ENCODE results near the gene C14orf132.

The C14orf132 gene

DNA sequence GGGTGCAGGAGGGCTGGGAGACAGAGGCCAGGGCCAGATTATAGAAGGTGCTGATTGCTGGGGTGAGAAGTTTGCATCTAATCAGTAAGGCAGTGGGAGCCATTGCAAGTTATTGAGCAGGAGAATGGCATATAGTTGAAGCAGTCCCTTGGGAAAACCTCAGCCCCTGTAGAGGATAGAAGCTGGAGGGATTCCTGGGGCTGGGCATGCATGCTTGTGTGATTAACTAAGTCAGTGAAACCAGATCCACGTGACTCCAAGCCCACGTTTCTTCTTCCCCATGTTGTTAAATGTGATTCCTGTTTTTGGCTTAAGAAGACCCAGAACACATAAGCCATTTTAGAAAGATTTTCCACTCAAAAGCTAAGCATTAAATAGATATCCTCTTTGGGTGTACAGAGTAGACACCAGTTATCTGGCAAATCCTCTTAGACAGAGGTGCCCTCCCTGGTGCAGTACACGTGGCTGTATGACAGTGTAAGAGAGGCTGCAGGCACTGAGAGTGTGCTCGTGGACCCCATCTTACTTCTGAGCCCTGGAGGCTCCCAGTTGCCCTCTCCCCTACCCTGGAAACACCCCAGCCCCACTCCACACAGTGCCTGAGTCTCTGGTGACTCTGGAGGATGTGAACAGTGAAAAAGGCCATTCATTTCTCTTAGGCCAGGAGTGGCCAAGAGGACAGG is 3.2 kb downstream of the C14orf132 start:
- no peak for TF ChIP-seq TAF1 (IDR thresholded peaks at IDR 0.05; ENCODE audit: borderline replicate concordance, low read depth, low read length)
- no peak for TF ChIP-seq POLR2A (IDR thresholded peaks at IDR 0.05; ENCODE audit: low read depth, low read length)
- TF ChIP-seq POLR2AphosphoS5 (IDR thresholded peaks at IDR 0.05; ENCODE audit: low read depth, low read length), result no peak
- DNase-seq (ENCODE audit: insufficient read length) (no peak), FAIRE-seq (no peak)

DNA sequence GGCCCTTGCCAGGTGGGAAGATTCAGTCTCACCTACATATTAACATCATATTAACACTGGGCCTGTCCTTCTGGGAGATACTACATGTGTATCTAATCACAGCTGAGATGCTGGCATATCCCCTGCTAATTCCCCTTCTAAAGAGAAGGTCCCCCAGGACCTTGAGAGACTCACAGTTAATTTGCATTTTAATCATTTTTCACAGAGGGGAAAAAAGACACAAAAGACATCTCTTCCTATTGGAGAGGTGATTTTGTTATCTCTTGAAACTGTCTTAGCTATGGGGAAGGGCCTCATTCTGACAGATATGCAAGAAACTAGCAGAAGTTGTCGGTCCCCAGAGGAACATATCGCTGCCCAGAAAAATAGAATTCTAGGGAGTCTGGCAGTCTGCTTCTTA is 7.5 kb downstream of the C14orf132 start:
- TF ChIP-seq POLR2AphosphoS5 (IDR thresholded peaks at IDR 0.05; ENCODE audit: low read depth, low read length) (no peak), TAF1 (IDR thresholded peaks at IDR 0.05; ENCODE audit: borderline replicate concordance, low read depth, low read length) (no peak), POLR2A (IDR thresholded peaks at IDR 0.05; ENCODE audit: low read depth, low read length) (no peak)
- FAIRE-seq, result no peak
- no peak for DNase-seq (ENCODE audit: insufficient read length)

DNA sequence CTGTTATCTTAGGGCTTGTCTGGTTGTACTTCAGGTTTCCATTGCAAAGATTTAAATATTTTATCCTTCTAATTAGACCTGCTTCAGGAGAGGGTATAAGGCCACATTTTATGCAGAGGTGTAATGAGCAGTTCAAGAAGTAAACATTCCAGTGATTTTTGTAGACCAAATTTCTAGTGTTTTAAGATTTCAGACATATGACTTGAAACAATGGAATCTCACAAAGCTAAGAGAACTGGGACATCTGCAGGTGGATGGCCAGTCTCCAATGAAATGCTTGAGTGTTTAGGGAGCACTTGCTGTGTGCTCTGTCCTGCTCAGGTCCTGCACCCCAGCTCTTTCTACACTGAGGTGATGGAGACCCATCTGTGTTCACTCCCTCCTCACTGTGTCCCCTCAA is 7.9 kb downstream of the C14orf132 start:
- TF ChIP-seq POLR2A (IDR thresholded peaks at IDR 0.05; ENCODE audit: low read depth, low read length), result no peak
- TF ChIP-seq POLR2AphosphoS5 (IDR thresholded peaks at IDR 0.05; ENCODE audit: low read depth, low read length), result no peak
- TF ChIP-seq TAF1 (IDR thresholded peaks at IDR 0.05; ENCODE audit: borderline replicate concordance, low read depth, low read length), result no peak
- FAIRE-seq, result no peak
- DNase-seq (ENCODE audit: insufficient read length), result no peak

DNA sequence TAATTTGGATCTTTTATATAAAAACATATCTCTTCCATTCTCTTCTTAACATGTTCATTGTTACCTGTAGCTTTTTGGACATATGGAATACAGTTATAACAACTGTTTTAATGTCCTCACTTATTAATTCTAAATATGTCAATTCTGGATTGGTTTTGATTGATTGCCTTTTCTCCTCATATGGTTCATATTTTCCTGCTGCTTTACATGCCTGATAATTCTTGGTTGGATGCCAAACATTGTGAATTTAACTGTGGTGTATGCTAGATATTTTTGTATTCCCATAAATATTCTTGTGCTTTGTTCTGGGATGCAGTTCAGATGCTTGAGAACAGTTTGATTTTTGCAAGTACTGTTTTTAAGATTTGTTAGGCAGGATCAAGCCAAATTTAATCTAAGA is 10.8 kb downstream of the C14orf132 start:
- no peak for DNase-seq (ENCODE audit: insufficient read length)
- no peak for TF ChIP-seq TAF1 (IDR thresholded peaks at IDR 0.05; ENCODE audit: borderline replicate concordance, low read depth, low read length)
- no peak for TF ChIP-seq POLR2A (IDR thresholded peaks at IDR 0.05; ENCODE audit: low read depth, low read length)
- TF ChIP-seq POLR2AphosphoS5 (IDR thresholded peaks at IDR 0.05; ENCODE audit: low read depth, low read length), result no peak
- no peak for FAIRE-seq

DNA sequence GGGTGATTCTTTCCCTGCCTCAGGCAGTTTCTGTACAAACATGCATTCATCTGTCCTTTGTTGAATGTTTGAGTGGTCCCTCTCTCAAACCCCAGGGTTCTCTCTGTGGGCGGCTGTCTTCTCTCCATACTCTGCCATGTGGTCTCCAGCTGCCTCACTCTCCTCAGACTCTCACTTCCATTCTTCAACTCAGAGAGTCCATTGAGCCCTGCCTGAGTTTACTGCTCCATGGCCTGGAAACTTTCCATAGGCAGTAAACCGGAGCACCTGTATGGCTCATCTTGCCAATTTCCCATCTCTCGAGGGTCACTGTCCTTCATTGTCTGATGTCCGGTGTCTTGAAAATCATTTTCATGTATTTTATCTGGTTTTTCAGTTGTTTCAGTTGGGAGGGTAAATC is 11.3 kb downstream of the C14orf132 start:
- DNase-seq (ENCODE audit: insufficient read length) (no peak), FAIRE-seq (no peak)
- no peak for TF ChIP-seq POLR2AphosphoS5 (IDR thresholded peaks at IDR 0.05; ENCODE audit: low read depth, low read length)
- no peak for TF ChIP-seq POLR2A (IDR thresholded peaks at IDR 0.05; ENCODE audit: low read depth, low read length)
- TF ChIP-seq TAF1 (IDR thresholded peaks at IDR 0.05; ENCODE audit: borderline replicate concordance, low read depth, low read length), result no peak

DNA sequence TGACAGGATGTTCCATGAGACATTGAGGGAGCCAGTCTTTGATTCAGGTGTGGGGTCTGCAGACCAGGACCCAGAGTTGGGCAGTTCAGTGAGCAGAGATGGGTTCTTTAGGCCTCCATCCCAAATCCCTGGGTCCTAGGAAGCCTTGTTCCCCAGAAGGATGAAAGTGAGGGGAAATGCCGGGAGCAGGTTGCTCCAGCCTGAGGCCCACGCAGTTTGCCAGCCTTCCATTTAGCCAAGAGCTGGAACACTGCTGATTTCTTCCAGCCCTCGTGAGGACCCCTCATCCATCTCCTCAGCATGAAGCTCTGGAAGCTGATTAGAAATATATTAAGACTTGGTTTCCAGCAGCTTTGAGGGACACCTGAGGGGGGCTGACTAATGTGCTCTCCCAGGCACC is 12.1 kb downstream of the C14orf132 start:
- DNase-seq (ENCODE audit: insufficient read length) (no peak), FAIRE-seq (no peak)
- no peak for TF ChIP-seq TAF1 (IDR thresholded peaks at IDR 0.05; ENCODE audit: borderline replicate concordance, low read depth, low read length)
- TF ChIP-seq POLR2A (IDR thresholded peaks at IDR 0.05; ENCODE audit: low read depth, low read length), result no peak
- no peak for TF ChIP-seq POLR2AphosphoS5 (IDR thresholded peaks at IDR 0.05; ENCODE audit: low read depth, low read length)

DNA sequence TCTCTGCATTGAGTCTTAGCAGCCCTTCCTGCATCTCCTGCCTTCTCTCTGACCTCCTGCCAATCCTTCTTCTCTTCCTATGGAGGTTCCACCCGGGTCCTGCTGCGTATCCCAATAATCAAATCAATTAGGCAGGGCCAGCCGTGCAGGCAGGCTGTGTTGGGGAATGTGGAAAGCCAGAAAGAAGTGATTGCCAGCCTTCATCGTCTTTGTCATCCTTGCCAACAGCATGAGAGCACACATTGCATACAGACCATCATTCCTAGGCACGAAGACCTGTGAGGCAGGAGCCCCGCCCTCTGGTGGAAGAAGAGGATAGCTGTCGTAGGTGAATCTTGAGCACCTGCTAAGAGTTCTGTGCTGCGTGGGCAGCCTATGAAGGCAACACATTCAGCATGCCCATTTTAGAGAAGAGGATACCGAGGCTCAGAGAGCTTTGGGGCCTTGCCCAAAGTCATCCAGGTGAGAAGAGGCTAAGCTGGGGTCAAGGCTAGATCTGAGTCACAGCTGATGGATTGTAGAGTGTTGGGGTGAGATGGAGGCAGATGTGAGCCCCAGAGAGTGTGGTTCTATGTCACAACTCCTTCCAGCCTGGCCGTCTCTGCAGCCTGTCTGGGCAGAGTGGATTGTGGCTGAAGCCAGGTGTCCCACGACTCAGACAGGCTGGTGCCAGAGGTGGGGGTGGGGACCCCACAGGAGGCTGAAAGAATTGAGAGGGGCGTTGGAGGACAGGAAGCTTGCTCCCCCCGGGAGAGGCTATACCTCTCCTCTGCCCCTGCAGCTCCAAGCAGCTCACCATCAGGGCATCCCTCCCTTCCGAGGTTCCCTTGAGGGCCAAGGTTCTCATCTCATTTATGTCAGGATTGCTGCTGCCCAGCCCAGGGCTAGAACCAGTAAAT is 12.7 kb downstream of the C14orf132 start:
- TF ChIP-seq POLR2A (IDR thresholded peaks at IDR 0.05; ENCODE audit: low read depth, low read length) (no peak), POLR2AphosphoS5 (IDR thresholded peaks at IDR 0.05; ENCODE audit: low read depth, low read length) (no peak), TAF1 (IDR thresholded peaks at IDR 0.05; ENCODE audit: borderline replicate concordance, low read depth, low read length) (no peak)
- no peak for DNase-seq (ENCODE audit: insufficient read length)

DNA sequence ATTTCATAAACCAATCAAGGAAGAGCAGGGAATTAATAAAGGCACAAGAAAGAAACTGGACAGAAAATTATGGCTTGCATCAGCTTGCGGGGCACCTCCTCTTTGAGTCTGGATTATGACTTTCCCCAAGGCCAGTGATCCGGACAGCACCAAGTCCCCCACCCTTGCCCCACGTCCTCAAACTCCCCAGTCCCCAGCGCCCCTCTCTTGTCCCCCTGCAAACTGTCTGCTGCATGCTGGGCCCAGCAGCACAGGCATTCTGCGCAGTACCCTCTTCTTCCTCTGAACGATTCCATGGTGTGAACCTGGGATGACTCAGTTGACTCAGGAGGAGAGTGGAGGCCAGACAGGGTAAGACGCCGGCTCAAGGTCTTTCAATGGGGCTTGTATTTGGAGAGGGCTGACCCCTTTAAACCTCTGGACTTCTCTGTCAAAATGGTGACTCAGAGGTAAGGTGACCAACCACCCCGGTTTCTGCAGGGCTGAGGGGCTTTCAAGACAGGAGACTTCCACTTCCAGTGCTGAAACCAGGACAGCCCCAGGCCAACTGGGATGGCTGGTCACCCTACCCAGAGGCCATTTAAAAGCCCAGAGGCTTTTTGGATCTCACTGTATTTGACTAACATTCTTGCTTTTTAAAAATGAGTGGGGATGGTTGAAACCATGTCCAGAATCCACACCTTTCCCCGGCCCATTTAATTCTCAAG is 13.5 kb downstream of the C14orf132 start:
- no peak for FAIRE-seq
- no peak for TF ChIP-seq POLR2A (IDR thresholded peaks at IDR 0.05; ENCODE audit: low read depth, low read length)
- TF ChIP-seq TAF1 (IDR thresholded peaks at IDR 0.05; ENCODE audit: borderline replicate concordance, low read depth, low read length), result no peak
- TF ChIP-seq POLR2AphosphoS5 (IDR thresholded peaks at IDR 0.05; ENCODE audit: low read depth, low read length), result no peak
- no peak for DNase-seq (ENCODE audit: insufficient read length)

More for the DNA sequence above, 12.7 kb downstream of the C14orf132 start:
- FAIRE-seq, result peak; percentile 78

DNA sequence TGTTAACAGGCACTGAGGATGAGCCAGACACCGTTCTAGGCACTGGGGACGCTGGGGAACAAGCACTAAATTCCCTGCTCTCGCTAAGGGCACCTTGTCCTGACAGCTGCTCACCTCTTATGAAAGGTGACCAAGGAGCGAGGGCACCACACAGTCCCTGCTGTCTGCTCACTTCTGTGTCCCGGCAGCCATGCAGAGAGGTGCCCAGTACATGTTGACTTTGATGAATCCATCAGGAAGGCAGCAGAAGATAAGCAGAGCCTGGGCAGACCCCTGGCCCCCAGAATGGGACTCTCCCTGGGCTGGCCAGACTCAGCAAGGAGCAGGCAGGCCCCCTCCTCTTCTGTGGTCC is 14.1 kb downstream of the C14orf132 start:
- TF ChIP-seq POLR2AphosphoS5 (IDR thresholded peaks at IDR 0.05; ENCODE audit: low read depth, low read length) (no peak), POLR2A (IDR thresholded peaks at IDR 0.05; ENCODE audit: low read depth, low read length) (no peak), TAF1 (IDR thresholded peaks at IDR 0.05; ENCODE audit: borderline replicate concordance, low read depth, low read length) (no peak)
- no peak for FAIRE-seq
- no peak for DNase-seq (ENCODE audit: insufficient read length)

DNA sequence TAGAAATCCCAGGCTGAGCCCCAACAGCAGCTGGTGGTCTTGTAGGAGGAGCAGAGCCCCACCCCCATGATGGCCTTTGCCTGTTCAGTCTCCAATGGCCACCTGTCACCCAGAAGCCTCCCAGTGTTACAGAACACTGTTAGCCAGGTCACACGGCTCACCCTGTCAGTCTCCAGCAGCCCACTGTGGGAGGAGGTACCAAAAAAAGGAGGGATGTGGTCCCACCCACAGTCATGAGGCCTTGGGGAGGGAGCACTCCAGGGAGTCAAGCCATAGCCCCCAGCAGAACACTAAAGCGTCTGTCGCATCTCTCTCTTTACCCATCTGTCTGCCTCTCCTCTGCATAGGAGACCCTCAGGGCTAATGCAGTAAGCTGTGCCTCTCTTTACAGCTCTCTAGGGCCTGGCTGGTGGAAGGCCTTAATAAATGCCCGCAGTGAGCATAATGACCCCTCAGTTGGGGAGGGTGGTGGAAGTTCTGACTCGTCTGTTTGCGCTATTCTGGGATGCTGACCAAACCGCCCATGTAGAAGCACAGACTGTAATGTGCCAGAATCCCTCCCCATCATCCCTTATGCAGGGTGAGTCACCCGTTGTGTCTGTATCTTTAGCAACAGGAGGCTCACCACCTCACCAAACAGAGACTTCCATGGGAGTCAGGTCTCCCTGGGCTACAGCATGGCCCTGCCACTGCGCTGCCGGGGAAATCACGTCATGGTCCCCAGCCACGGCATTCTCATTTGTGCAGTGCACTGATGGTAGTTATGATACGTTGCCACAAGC is 14.6 kb downstream of the C14orf132 start:
- FAIRE-seq, result no peak
- TF ChIP-seq POLR2AphosphoS5 (IDR thresholded peaks at IDR 0.05; ENCODE audit: low read depth, low read length) (no peak), TAF1 (IDR thresholded peaks at IDR 0.05; ENCODE audit: borderline replicate concordance, low read depth, low read length) (no peak), POLR2A (IDR thresholded peaks at IDR 0.05; ENCODE audit: low read depth, low read length) (no peak)

DNA sequence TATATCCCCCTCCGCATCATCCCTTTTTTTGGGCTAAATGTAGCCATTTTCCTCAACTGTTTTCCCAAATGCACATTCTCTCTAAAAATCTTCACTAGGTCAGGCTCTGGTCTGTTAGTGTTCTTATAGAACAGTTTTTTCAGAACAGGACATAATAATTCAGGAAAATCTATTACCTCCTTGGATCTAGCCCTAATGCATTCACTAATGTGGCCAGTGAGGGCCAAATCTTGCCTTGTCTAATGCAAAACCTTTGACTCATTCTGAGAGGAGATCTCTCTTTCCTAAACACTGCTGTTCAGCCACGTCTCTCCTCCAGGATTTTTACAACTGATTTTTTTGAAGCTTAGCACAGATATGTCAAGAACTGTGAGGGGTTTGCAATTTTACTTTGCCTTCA is 15.5 kb downstream of the C14orf132 start:
- TF ChIP-seq POLR2A (IDR thresholded peaks at IDR 0.05; ENCODE audit: low read depth, low read length), result no peak
- no peak for TF ChIP-seq TAF1 (IDR thresholded peaks at IDR 0.05; ENCODE audit: borderline replicate concordance, low read depth, low read length)
- TF ChIP-seq POLR2AphosphoS5 (IDR thresholded peaks at IDR 0.05; ENCODE audit: low read depth, low read length), result no peak
- FAIRE-seq, result no peak

More for the DNA sequence above, 14.6 kb downstream of the C14orf132 start:
- DNase-seq (ENCODE audit: insufficient read length), result no peak

More for the DNA sequence above, 15.5 kb downstream of the C14orf132 start:
- no peak for DNase-seq (ENCODE audit: insufficient read length)

Measured in GM12892 (cell line).